SU-DHL-6 (cell line): ENCODE results near the gene SCTR.

ENCODE experiments used
- EZH2phosphoT487 ChIP-seq: fragments of 200-600 bp; sonication (generic), shearing (Covaris generic); conservative IDR thresholded peaks from 2 replicates; pipeline ENCODE4 v1.6.1; 2018; ENCODE audit warnings: mild to moderate bottlenecking, antibody characterized with exemption, low read length, moderate library complexity, mixed read lengths
- TF ChIP-seq, protein P1 (sequence below): fragments of 200-600 bp; sonication (generic); IDR thresholded peaks from one replicate; pipeline ENCODE4 v1.5.1; 2017; ENCODE audit warnings: antibody characterized with exemption, mild to moderate bottlenecking, low read length, moderate library complexity; ENCODE audit not compliant: insufficient read depth, poor library complexity, severe bottlenecking

DNA sequence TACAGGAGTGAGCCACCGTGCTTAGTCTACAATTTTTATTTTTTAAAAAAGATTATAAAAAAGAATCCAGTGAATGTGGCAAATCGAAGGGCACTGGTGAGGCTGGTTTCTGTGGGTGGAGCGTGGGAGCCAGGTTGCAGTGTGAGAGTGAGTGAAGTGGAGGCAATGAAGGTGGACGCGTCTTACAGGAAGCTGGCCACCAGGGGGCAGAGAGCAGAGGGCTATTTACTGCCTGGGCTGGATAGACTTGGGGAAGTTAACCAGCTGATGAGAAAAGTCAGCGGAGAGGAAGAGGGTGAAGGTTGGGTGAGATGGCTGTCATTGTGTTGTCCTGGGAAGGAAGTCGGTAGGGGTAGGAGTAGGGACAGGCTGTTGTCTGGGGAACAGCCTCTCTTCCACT lies 6.8 kb downstream of the SCTR start:
- TF ChIP-seq, protein P1, sequence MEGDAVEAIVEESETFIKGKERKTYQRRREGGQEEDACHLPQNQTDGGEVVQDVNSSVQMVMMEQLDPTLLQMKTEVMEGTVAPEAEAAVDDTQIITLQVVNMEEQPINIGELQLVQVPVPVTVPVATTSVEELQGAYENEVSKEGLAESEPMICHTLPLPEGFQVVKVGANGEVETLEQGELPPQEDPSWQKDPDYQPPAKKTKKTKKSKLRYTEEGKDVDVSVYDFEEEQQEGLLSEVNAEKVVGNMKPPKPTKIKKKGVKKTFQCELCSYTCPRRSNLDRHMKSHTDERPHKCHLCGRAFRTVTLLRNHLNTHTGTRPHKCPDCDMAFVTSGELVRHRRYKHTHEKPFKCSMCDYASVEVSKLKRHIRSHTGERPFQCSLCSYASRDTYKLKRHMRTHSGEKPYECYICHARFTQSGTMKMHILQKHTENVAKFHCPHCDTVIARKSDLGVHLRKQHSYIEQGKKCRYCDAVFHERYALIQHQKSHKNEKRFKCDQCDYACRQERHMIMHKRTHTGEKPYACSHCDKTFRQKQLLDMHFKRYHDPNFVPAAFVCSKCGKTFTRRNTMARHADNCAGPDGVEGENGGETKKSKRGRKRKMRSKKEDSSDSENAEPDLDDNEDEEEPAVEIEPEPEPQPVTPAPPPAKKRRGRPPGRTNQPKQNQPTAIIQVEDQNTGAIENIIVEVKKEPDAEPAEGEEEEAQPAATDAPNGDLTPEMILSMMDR: peak; percentile 78
- no peak for TF ChIP-seq EZH2phosphoT487
